GM12801 (cell line): ENCODE measurements around the gene DMD.

ENCODE experiments used
- CTCF ChIP-seq: IDR thresholded peaks from one replicate; pipeline ENCODE4 v1.5.1; 2011; ENCODE audit warnings: control low read depth; ENCODE audit not compliant: insufficient read length; ENCODE audit errors: extremely low read depth

DMD gene

GRCh38 chrX:32139476-32139875 is 1071.9 kb downstream of the DMD start:
- TF ChIP-seq CTCF: no peak

- no peak for TF ChIP-seq CTCF
Measured at GRCh38 chrX:32137525-32137924, 1073.8 kb downstream of the DMD start.

- TF ChIP-seq CTCF: no peak
Measured at GRCh38 chrX:32126997-32127396, 1084.4 kb downstream of the DMD start.

GRCh38 chrX:32118832-32119231 is 1092.5 kb downstream of the DMD start:
- no peak for TF ChIP-seq CTCF

GRCh38 chrX:32116047-32116446 is 1095.3 kb downstream of the DMD start:
- TF ChIP-seq CTCF: no peak

GRCh38 chrX:32087663-32088062 is 1123.7 kb downstream of the DMD start:
- no peak for TF ChIP-seq CTCF

GRCh38 chrX:32084757-32085156 is 1126.6 kb downstream of the DMD start:
- TF ChIP-seq CTCF: no peak

- TF ChIP-seq CTCF: no peak
Measured at GRCh38 chrX:32048285-32048684, 1163.1 kb downstream of the DMD start.
